GM12864 (cell line): ENCODE measurements around the gene NRSN1.

Source experiments
- DNase-seq: peaks from one replicate; pipeline ENCODE4 v3.0.0-alpha.2; 2011; ENCODE audit warnings: low read depth
- H3K4me3 ChIP-seq: 2 replicates; pipeline ENCODE4 v1.5.1; 2011; ENCODE audit warnings: mild to moderate bottlenecking, low read depth, low read length, control low read depth
- TF ChIP-seq, protein P1 (sequence below): IDR thresholded peaks from 2 replicates; pipeline ENCODE4 v1.5.1; 2011; ENCODE audit warnings: low read depth, mild to moderate bottlenecking, moderate library complexity, low read length, control low read depth, inconsistent platforms; ENCODE audit errors: missing control alignments

Gene NRSN1

DNA sequence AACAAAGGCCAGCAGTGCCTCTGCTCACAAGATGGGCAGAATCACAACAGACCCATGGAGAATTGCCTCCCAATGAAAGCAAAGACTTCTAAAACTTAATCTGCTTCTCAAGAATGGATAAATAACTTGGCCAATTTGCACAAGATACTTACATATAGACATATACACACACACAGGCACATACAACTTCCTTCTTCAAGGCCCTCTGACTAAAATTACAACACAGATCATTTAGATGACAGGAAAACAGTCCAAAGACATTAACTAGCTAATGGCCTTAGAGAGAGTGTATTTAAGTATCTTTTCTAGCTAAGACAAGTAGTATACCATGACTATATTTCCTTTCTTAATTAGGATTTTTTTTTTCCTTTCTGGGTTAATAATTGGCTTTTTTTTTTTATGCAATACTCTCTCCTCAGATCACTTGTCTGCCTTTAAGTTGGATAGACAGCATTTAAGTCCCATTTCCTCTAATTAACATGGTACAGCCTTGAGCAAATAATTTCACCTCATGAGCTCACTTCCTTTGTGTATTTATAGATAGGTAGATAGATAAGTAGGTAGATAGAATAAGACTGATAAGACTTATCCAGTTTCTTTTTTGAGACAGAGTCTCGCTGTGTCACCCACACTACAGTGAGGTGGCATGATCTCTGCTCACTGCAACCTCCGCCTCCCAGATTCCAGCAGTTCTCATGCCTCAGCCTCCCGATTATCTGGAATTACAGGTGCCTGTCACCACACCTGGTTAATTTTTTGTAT is 70.0 kb downstream of the NRSN1 start:
- TF ChIP-seq, protein P1, sequence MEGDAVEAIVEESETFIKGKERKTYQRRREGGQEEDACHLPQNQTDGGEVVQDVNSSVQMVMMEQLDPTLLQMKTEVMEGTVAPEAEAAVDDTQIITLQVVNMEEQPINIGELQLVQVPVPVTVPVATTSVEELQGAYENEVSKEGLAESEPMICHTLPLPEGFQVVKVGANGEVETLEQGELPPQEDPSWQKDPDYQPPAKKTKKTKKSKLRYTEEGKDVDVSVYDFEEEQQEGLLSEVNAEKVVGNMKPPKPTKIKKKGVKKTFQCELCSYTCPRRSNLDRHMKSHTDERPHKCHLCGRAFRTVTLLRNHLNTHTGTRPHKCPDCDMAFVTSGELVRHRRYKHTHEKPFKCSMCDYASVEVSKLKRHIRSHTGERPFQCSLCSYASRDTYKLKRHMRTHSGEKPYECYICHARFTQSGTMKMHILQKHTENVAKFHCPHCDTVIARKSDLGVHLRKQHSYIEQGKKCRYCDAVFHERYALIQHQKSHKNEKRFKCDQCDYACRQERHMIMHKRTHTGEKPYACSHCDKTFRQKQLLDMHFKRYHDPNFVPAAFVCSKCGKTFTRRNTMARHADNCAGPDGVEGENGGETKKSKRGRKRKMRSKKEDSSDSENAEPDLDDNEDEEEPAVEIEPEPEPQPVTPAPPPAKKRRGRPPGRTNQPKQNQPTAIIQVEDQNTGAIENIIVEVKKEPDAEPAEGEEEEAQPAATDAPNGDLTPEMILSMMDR: no peak
- DNase-seq: no peak
- no peak overlapping the region for H3K4me3 ChIP-seq
